OCI-LY7 (cell line): Measurements from ENCODE around the gene TTBK1. TPM values are rescaled to one million over a fixed set of nuclear protein-coding genes. Genes with fewer than 3 reads are reported as not detected.

Source experiments
- BruUV-seq: library from RNA; stranded (reverse); fragments of 400-500 nt; replicated peaks from 2 replicates; lab custom pipeline; 2021; lab: Mats Ljungman, UMichigan
- CTCF ChIA-PET: fragments of 300-600 bp; sonication (Branson Sonifier 250); formaldehyde crosslinking; loops from one replicate; lab custom pipeline; 2022; ENCODE audit warnings: antibody characterized with exemption; ENCODE audit not compliant: unreplicated experiment; lab: Charles Lee
- POLR2A ChIA-PET: fragments of 300-600 bp; sonication (Branson Sonifier 250); formaldehyde crosslinking; loops from one replicate; lab custom pipeline; 2022; ENCODE audit warnings: antibody characterized with exemption; lab: Charles Lee
- DNase-seq: peaks from one replicate; pipeline ENCODE4 v3.0.0-alpha.2; 2015; ENCODE audit warnings: low spot score
- H2AFZ ChIP-seq: fragments of 200-600 bp; sonication (generic), shearing (Covaris generic); 2 replicates; pipeline ENCODE4 v1.6.1; 2014; ENCODE audit warnings: mild to moderate bottlenecking, antibody characterized with exemption, low read length, moderate library complexity
- H3K27ac ChIP-seq: fragments of 200-600 bp; sonication (generic); 2 replicates; pipeline ENCODE4 v1.5.1; 2014; ENCODE audit warnings: mixed run types, low read depth, mild to moderate bottlenecking, moderate library complexity, low read length, inconsistent platforms; ENCODE audit not compliant: poor library complexity, severe bottlenecking
- H3K36me3 ChIP-seq: fragments of 200-600 bp; sonication (generic); 2 replicates; pipeline ENCODE4 v1.6.1; 2014; ENCODE audit warnings: mild to moderate bottlenecking, antibody characterized with exemption, low read length, moderate library complexity, mixed read lengths; ENCODE audit not compliant: insufficient read depth
- H3K4me1 ChIP-seq: fragments of 200-600 bp; sonication (generic); 2 replicates; pipeline ENCODE4 v1.5.1; 2014; ENCODE audit warnings: mild to moderate bottlenecking, low read length; ENCODE audit not compliant: insufficient read depth, poor library complexity, severe bottlenecking
- H3K4me2 ChIP-seq: fragments of 200-600 bp; sonication (generic); 2 replicates; pipeline ENCODE4 v1.6.1; 2014; ENCODE audit warnings: mild to moderate bottlenecking, low read length
- H3K4me3 ChIP-seq: fragments of 200-600 bp; sonication (generic); 2 replicates; pipeline ENCODE4 v1.5.1; 2014; ENCODE audit warnings: mild to moderate bottlenecking, low read depth, low read length; ENCODE audit not compliant: poor library complexity, severe bottlenecking
- H3K79me2 ChIP-seq: fragments of 200-600 bp; sonication (generic); 2 replicates; pipeline ENCODE4 v1.6.1; 2016; ENCODE audit warnings: low read depth, mild to moderate bottlenecking, low read length, moderate library complexity, mixed read lengths; ENCODE audit not compliant: insufficient read depth
- H3K9me2 ChIP-seq: fragments of 200-600 bp; sonication (generic); 2 replicates; pipeline ENCODE4 v1.6.1; 2016; ENCODE audit warnings: mild to moderate bottlenecking, low read length, mixed read lengths; ENCODE audit not compliant: insufficient read depth
- H3K9me3 ChIP-seq: fragments of 200-600 bp; sonication (generic); 2 replicates; pipeline ENCODE4 v1.6.1; 2014; ENCODE audit warnings: mild to moderate bottlenecking, mixed run types, low read length, mixed read lengths
- H4K20me1 ChIP-seq: fragments of 200-600 bp; sonication (generic); 2 replicates; pipeline ENCODE4 v1.6.1; 2014; ENCODE audit warnings: mild to moderate bottlenecking, antibody characterized with exemption, low read length, moderate library complexity, mixed read lengths; ENCODE audit not compliant: insufficient read depth
- CTCF ChIP-seq: fragments of 200-600 bp; sonication (generic); conservative IDR thresholded peaks from 2 replicates; pipeline ENCODE4 v1.5.1; 2014; ENCODE audit warnings: mild to moderate bottlenecking, antibody characterized with exemption, low read length, moderate library complexity, mixed read lengths
- EZH2phosphoT487 ChIP-seq: fragments of 200-600 bp; sonication (generic); IDR thresholded peaks from 2 replicates; pipeline ENCODE4 v1.6.1; 2018; ENCODE audit warnings: low read depth, borderline replicate concordance, mild to moderate bottlenecking, mixed run types, antibody characterized with exemption, low read length, moderate library complexity, mixed read lengths
- intact Hi-C: fragments of 100-400 bp; cut with micrococcal nuclease; formaldehyde crosslinking; loops from one replicate; pipeline ENCODE4 v1.10.0; 2022; ENCODE audit not compliant: unreplicated experiment
- total RNA-seq, 2 experiments: library from RNA; depleted of rRNA in 1 of 2; stranded (reverse); fragments of >200 nt in 1 of 2; shearing (Covaris generic) in 1 of 2; gene quantifications; 2 replicates each; pipeline ENCODE4 v1.2.3, GENCODE V29; 2014 to 2022

Gene TTBK1
- total RNA-seq, 2 experiments from 2014 or later, result 0.35 to 1.7 TPM

- no peak for DNase-seq
- Histone ChIP-seq H3K4me2 (no peak overlapping the region), H4K20me1 (no peaks in the 10 kb centered on the region), H3K4me3 (no peak overlapping the region), H2AFZ (no peak overlapping the region), H3K36me3 (no peaks in the 10 kb centered on the region), H3K9me2 (no peaks in the 10 kb centered on the region), H3K27ac (no peak overlapping the region), H3K79me2 (no peaks in the 10 kb centered on the region), H3K9me3 (no peaks in the 10 kb centered on the region), H3K4me1 (peaks cover 20% of the 10 kb centered on the region)
- no TSS peak for BruUV-seq
- ChIA-PET CTCF (no interaction called here), POLR2A (no interaction called here)
- intact Hi-C loops, result loop anchor here (5.0 kb wide), 2 partner anchors 57 to 107 kb away; no protein-coding TSS in a partner anchor
- no peak for TF ChIP-seq CTCF
- no peak for TF ChIP-seq EZH2phosphoT487
These were observed 31.8 kb downstream of the TTBK1 start for GRCh38 chr6:43274916-43275597.

- Histone ChIP-seq H3K27ac (no peak overlapping the region), H3K4me1 (peaks cover 11% of the 10 kb centered on the region), H3K4me2 (no peak overlapping the region), H3K79me2 (no peaks in the 10 kb centered on the region), H3K4me3 (no peak overlapping the region), H3K9me3 (no peaks in the 10 kb centered on the region), H4K20me1 (no peaks in the 10 kb centered on the region), H3K9me2 (no peaks in the 10 kb centered on the region), H3K36me3 (no peaks in the 10 kb centered on the region), H2AFZ (no peak overlapping the region)
- no TSS peak for BruUV-seq
- intact Hi-C loops, result no loop called here
- TF ChIP-seq EZH2phosphoT487, result no peak
- no peak for TF ChIP-seq CTCF
- ChIA-PET POLR2A (no interaction called here), CTCF (interaction anchor here (0.6 kb wide), 1 partner anchor 117 kb away, joined by 3 read pairs; no protein-coding TSS in a partner anchor)
- no peak for DNase-seq
These were observed 32.7 kb downstream of the TTBK1 start for GRCh38 chr6:43275801-43276576.
